ENCODE data around the gene EMD.
A peak's percentile ranks its signal among the peaks of the same experiment; 100 is the strongest.
"Not testable (repeated sequence)": the region's sequence is repeated elsewhere in the genome, so short reads cannot be mapped to it uniquely, and the experiment has no call there.

The EMD gene

DNA sequence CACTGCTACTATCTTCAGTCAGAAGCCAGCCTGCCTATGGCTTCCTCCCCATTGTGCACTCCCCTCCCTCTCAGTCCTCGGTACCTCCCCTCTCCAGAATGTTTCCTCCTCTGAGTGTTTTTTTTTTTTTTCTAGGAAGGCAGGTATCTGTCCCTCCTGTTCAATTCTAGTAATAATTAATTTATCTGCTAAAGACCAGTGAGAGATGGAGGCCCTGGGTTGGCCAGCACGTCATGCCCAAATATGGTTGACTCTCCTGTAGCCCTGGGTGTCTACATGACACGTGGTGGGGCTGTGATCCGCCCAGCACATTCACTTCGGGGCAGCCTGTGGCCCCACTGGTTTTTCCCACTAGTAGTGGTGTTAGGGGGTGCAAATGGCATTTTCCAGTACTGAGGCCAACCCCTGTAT, 6.5 kb upstream of the EMD start:
- no peak for DNase-seq

GRCh38 chrX:154373340-154374306, 5.5 kb upstream of the EMD start:
- DNase-seq, result no peak

DNA sequence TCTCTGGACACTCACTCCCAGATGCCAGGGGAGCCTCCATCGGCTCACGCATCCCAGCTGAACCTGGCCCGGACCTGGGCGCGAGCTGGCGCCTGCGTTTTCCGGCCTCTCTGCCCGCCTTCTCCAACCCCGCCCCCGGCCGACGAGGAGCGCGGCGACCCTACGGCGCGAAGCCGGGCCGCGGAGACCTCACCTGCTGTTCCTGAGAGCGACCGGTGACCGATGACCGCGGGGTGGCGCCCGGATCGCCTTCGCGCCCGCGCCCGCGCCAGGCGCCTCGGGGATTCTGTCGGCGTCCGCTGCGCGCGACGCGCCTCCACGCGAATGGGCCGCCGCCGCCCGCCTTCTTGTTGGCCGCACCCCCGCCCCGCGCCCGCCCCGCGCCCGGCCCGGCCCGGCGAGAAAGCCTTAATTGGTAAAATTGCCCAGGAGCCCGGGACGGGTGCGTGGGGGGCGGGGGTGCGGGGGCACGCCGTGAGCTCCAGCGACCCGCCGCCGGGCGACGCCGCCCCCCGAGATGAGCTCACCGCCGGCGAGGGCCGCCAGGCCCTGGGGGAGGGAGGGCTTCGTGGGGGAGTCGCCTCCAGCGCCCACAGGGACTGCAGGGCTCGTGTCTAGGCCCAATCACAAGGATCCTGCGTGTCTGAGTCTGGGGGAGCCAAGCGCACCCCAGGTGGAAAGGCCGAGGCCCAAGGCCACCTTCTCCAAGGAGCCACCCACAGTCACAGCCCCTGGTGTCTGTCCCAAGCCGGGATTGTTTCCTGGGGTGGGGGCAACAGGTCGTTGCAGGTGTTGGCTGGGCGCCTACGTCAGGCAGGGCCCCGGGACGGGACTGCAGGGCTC, 4.6 kb upstream of the EMD start, which contains the start of gene FLNA:
FLNA (minus strand) TSS at position 322 of the 843 bp plus-strand sequence. CDS start 3,389 bp downstream, outside the sequence.
- no peak for DNase-seq

DNA sequence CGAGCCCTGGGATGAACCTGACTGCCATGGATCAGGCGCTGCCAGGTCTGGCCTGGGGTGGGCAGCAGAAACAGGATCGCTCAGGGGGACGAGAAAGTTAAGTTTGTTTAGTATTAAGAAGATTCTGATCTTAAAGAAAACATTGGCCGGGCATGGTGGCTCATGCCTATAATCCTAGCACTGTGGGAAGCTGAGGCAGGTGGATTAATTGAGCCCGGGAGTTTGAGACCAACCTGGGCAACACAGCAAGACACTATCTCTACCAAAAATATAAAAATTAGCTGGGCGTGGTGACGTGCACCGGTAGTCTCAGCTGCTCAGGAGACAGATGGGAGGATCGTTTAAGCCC, 4.0 kb upstream of the EMD start:
- DNase-seq, result no peak

DNA sequence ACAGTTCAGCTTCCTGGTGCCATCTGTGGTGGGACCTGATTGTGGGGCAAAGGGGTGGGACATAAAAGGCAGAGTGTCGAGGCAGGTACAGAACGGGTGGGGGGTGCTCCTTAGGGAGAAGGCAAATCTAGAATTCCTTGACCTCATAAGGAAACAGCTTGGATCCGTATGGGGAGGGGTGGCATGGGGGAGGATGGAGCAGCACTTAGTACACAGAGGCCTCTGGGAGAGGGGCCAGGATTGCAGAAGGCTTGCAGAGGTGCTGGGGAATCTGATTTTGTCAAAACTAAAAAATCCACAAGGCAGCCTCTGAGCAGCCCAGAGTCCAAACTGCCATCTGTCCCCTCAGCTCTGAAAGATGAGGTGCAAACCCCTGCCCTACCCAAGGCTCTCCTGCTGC, 2.3 kb upstream of the EMD start:
- DNase-seq, result no peak

- DNase-seq, result no peak
Observed at GRCh38 chrX:154378059-154378798, 866 bp upstream of the EMD start.

DNA sequence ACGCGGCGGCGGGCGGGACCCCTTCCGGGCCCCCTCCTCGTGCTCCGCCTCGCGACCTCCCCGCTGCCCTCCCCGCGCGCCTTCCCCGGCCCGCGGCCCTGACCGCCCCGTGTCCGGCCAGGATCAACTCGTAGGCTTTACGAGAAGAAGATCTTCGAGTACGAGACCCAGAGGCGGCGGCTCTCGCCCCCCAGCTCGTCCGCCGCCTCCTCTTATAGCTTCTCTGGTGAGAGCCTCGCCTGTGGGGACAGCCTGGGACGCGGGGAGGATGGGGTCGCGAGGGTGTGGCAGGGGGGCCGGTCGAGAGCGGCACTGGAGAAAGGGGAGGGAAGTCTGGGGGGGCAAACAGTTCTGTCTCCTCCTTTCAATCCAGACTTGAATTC, 465 bp downstream of the EMD start:
- no peak for DNase-seq

DNA sequence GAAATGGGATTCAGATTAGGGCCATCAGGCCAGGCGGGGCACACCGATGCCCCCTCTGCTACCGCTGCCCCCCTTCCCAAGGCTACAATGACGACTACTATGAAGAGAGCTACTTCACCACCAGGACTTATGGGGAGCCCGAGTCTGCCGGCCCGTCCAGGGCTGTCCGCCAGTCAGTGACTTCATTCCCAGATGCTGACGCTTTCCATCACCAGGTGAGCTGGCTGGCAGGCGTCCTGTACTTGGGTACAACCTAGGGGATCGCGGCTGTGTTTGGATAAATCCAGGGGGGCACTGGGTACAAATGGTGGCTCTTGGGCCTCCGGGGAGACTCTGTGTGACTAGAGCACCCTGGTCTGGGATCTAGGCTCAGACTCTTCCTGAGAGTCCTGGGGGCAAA, 1.1 kb downstream of the EMD start:
- DNase-seq, result no peak

GRCh38 chrX:154380787-154381186, 1.7 kb downstream of the EMD start:
- no peak for DNase-seq

- DNase-seq, result no peak
Observed at GRCh38 chrX:154381271-154381670, 2.2 kb downstream of the EMD start.

DNA sequence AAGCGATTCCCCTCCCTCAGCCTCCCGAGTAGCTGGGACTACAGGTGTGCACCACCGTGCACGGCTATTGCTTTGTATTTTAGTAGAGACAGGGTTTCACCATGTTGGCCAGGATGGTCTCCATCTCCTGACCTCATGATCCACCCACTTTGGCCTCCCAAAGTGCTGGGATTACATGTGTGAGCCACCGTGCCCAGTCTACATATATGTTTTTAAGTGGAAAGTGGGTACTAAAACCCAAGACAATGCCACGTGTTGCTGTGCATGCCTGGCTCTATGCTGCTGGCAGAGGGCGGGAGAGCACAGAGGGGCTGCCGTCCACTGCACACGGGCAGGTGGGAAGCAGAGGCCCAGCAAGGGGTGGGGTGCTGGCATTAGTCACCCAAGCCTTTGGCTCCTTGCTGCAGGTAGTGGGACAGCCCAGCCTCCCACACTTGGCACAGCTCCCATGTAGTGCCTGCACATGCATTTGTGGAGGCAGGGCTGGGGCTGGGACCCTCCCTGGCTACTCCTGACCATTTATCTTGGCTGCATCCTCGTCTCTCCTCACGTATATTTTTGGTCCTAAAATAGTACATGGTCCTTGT, 3.5 kb downstream of the EMD start:
- no peak for DNase-seq

- no peak for DNase-seq
Observed at GRCh38 chrX:154383359-154384283, 4.5 kb downstream of the EMD start.

DNA sequence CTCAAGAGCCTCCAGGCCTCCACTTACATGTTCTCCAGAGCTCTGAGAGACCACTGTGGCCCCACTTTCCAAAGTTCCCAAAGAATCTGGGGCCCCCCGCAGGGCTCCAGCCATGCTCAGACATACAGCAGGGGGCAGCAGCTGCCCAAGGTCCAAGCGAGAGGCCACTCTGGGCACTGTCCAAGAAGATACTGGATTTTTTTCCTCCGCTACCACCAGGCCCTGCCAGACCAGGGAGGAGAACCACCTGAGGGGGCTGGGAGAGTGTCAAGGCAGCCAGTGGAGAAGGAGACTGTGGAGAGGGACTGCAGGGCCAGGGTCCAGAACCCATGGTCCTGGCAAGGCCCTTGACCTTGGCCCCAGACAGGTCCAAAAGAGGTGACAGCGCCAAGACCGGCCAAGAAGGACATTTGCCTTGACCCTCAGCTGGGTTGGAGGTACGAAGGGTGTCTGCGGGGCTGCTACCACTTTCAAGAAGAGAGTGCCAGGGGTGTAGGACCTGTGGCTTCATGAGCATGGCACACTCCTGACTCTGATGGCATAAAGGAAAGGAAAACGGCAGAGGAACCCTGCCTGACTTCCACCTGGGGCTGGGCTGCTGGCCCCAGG, 5.3 kb downstream of the EMD start:
- DNase-seq, result no peak

DNA sequence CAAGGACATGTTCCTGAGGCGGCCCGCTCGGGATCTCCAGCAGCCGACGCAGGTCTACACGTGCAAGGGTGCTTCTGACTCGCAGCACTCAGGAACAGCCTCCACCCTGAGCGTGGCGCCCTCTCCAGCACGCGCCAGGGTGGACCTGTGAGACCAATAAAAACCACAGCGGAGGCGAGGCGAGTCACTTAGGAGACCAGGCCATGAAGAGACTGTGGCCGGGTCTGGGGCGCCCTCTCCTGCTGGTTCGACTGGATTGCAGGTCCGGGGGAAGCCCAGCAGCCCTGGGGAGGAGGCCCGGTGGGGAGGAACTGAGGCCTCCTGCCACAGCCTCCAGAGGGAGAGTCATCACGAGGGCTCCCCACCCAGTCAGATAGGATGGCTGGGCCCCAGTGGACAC, 9.0 kb downstream of the EMD start:
- not testable (repeated sequence) for DNase-seq

GRCh38 chrX:154388649-154389048, 9.6 kb downstream of the EMD start:
- not testable (repeated sequence) for DNase-seq

DNA sequence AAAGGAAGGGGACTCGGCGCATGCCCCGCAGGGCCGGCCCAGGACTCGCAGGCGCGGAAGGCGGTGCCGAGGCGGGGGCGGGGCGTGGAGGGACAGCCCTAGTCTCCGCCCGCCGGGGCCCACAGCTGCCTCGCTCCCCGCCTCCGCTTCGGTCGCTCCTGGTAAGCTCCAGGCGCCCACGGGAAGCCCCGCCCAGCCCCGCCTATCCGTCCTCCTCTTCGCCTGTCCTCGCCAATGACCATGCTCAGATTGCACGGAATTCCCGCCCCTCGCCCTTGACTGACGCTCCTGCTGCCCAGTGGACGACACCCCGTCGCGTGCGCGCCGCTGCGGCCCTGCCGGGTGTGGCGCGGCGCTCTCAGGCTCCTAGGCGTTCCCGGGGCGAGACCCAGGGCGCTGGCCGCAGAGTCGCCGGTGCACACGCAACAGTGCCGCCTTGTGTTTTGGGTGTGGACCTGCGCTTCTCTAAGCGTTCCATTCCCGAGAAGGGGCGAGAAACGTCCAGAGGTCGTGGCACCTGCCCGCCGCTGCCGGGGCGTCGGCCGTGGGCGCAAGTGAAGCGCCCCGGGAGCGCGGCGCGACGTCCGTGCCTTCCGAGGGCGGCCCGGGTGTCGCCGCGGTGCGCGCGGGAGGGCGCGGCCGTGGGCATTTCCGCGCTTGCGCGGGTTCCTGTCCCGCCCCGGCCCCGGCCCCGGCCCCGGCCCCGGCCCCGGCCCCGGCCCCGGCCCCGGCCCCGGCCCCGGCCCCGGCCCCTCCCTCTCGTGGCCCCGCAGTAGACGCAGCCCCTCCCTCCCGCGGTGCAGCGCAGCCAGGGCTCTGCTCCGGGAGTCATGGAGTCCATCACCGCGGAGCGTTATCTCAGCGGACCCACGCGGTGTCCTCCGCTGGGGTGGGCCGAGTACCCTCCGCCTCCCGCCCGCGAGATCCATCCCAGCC, 11.0 kb downstream of the EMD start:
- DNase-seq, result not testable (repeated sequence)

GRCh38 chrX:154396363-154396762, 17.3 kb downstream of the EMD start:
- not testable (repeated sequence) for DNase-seq

DNA sequence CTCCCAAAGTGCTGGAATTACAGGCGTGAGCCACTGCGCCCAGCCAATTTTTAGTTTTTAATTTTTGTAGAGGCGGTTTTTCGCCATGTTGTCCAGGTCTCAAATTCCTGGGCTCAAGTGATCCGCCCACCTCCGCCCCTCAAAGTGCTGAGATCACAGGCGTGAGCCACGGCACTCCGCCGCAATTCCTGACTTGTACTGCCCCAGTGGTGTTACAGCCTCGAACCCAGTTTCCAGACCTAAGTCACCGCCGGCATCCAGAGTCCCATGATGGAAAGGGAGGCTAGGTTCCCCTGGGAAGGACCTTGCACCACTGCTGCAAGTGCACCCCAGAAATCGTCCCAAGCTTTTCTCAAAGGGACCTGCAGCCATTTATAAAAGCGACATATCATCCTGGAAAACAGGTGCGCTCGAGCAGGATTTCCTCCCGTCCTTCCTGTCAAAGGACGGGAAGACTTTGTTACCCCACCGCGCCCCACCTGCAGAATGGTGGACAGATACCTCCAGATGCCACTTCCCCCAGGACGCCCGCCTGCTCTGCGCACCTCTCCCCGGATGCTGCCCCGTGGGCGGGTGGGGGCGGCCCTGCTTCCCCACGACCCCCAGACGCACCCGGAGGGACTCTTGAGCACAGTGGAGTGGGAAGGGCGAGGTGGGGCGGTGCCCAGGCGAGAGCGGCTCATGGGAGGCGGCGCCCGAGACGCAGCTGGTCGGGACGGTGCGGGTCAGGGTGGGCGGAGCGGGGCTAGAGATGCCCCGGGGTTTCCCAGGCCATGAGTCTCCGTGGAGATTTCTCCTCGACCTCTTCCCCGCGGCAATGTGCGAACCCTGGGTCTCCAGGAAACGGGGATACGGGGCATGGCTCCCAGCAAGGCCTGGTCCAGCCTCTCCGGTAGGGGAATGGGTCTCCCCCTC, 18.1 kb downstream of the EMD start:
- DNase-seq, result peak; percentile 33
